Neural crest cell (in vitro differentiated cells): ENCODE results near the gene TMEM147. TPM values are rescaled to one million over a fixed set of nuclear protein-coding genes. Genes with fewer than 3 reads are reported as not detected.

Source experiments
- DNase-seq: peaks from one replicate; pipeline ENCODE4 v3.0.0; 2021; ENCODE audit warnings: low read depth, mixed read lengths, low spot score
- H3K27ac Mint-ChIP-seq: one replicate; pipeline ENCODE4 v1.8.0; 2021; ENCODE audit warnings: mild to moderate bottlenecking, mixed read lengths; ENCODE audit not compliant: unreplicated experiment
- H3K27me3 Mint-ChIP-seq: 2 replicates; pipeline ENCODE4 v1.8.0; 2021; ENCODE audit warnings: low read depth, mild to moderate bottlenecking, mixed read lengths
- H3K36me3 Mint-ChIP-seq: 2 replicates; pipeline ENCODE4 v1.8.0; 2021; ENCODE audit warnings: low read depth, mild to moderate bottlenecking, mixed read lengths
- H3K4me1 Mint-ChIP-seq: 2 replicates; pipeline ENCODE4 v1.8.0; 2021; ENCODE audit warnings: mixed read lengths
- H3K4me3 Mint-ChIP-seq: one replicate; pipeline ENCODE4 v1.8.0; 2021; ENCODE audit warnings: mild to moderate bottlenecking, mixed read lengths
- H3K9me3 Mint-ChIP-seq: 2 replicates; pipeline ENCODE4 v1.8.0; 2021; ENCODE audit warnings: mixed read lengths
- CTCF ChIP-seq: fragments of 200-600 bp; sonication (generic); conservative IDR thresholded peaks from 2 replicates; pipeline ENCODE4 v1.5.0; 2021; ENCODE audit warnings: antibody characterized with exemption, mild to moderate bottlenecking
- total RNA-seq: library from RNA; stranded (reverse); gene quantifications from 2 replicates; pipeline ENCODE4 v1.2.1, GENCODE V29; 2021

The TMEM147 gene
- total RNA-seq, 1 donor from 2014 or later, result 105 TPM

GRCh38 chr19:35528218-35529038, 17.0 kb upstream of the TMEM147 start, which contains the start of gene SBSN:
Gene SBSN (minus strand): TSS chr19:35528311. CDS start chr19:35528281, 30 bp downstream.
- no peaks in the 10 kb centered on the region for H3K9me3 Mint-ChIP-seq
- peaks cover 7% of the 10 kb centered on the region for H3K4me1 Mint-ChIP-seq
- peaks cover 2% of the 10 kb centered on the region for H3K27me3 Mint-ChIP-seq
- peak within 1 kb of the TSS; percentile 89 for H3K27ac Mint-ChIP-seq
- no peak for TF ChIP-seq CTCF
- no peak within 1 kb of the TSS for H3K4me3 Mint-ChIP-seq
- no peaks in the 10 kb centered on the region for H3K36me3 Mint-ChIP-seq
- no peak for DNase-seq

- Mint-ChIP-seq H3K36me3 (no peaks in the 10 kb centered on the region), H3K9me3 (no peaks in the 10 kb centered on the region), H3K4me1 (peaks cover under 1% of the 10 kb centered on the region), H3K4me3 (no peak overlapping the region), H3K27me3 (peaks cover 2% of the 10 kb centered on the region), H3K27ac (no peak overlapping the region)
- DNase-seq, result no peak
- no peak for TF ChIP-seq CTCF
Measured at GRCh38 chr19:35529241-35530218, 15.9 kb upstream of the TMEM147 start.

GRCh38 chr19:35531291-35531690, 14.1 kb upstream of the TMEM147 start:
- Mint-ChIP-seq H3K27ac (no peak overlapping the region), H3K4me3 (no peak overlapping the region), H3K27me3 (no peaks in the 10 kb centered on the region), H3K36me3 (no peaks in the 10 kb centered on the region), H3K4me1 (no peaks in the 10 kb centered on the region), H3K9me3 (no peaks in the 10 kb centered on the region)
- DNase-seq, result no peak
- no peak for TF ChIP-seq CTCF

GRCh38 chr19:35533201-35533821, 12.1 kb upstream of the TMEM147 start, which contains the start of gene GAPDHS:
Gene GAPDHS (plus strand): TSS chr19:35533456. CDS start chr19:35533528, 72 bp downstream.
- no peak within 1 kb of the TSS for H3K27ac Mint-ChIP-seq
- no peak for TF ChIP-seq CTCF
- no peak within 1 kb of the TSS for H3K4me3 Mint-ChIP-seq
- no peaks in the 10 kb centered on the region for H3K4me1 Mint-ChIP-seq
- no peaks in the 10 kb centered on the region for H3K36me3 Mint-ChIP-seq
- H3K27me3 Mint-ChIP-seq, result no peaks in the 10 kb centered on the region
- no peaks in the 10 kb centered on the region for H3K9me3 Mint-ChIP-seq
- no peak for DNase-seq

GRCh38 chr19:35533822-35534392, 11.5 kb upstream of the TMEM147 start:
- H3K4me3 Mint-ChIP-seq, result no peak overlapping the region
- no peak for TF ChIP-seq CTCF
- no peak overlapping the region for H3K27ac Mint-ChIP-seq
- no peaks in the 10 kb centered on the region for H3K9me3 Mint-ChIP-seq
- H3K4me1 Mint-ChIP-seq, result no peaks in the 10 kb centered on the region
- no peak for DNase-seq
- H3K36me3 Mint-ChIP-seq, result no peaks in the 10 kb centered on the region
- no peaks in the 10 kb centered on the region for H3K27me3 Mint-ChIP-seq
